ENCODE measurements around the gene ABHD2.
"Not testable (repeated sequence)": the region's sequence is repeated elsewhere in the genome, so short reads cannot be mapped to it uniquely, and the experiment has no call there.

ABHD2 gene

DNA sequence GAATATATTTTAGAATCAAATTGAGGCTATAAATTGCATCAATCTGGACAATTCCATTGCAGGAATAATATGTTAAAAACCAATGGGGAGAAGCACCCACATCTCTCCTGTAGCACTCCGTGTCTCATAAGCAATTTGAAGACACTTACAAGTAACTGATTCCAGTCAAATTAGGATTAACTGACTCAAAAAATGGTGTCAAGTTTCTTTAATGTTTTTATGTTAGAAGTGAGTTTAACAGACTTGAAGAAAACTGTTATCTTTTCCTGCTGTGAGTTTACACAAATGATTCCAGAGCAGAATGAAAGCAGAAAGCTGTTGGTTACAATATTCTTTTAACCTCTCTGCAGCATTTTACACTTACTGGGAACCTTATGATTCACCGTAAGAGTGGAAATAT, 109.9 kb downstream of the ABHD2 start:
- no peak for DNase-seq

GRCh38 chr15:89198934-89199333, 110.7 kb downstream of the ABHD2 start:
- DNase-seq, result no peak

DNA sequence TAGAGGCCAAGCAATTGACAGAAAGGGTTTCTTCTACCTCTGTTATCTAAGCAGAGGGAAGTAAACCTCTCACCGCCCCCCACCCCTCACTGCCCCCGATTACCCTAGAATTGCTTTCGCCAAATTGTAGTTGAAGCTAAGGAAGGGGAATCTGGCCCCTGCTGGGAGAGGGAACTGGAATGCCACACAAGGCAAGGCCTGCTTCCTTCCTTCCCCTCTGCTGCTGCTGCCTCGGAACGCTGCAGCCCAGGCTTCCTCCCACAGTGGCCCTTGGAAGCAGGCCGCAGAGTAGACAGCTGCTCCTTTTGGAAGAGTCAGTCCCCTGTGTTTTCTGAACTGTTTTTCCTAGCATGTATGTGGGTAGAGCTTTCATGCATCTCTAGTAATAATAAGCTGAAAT, 111.5 kb downstream of the ABHD2 start:
- DNase-seq, result no peak

- DNase-seq, result no peak
These were observed 111.9 kb downstream of the ABHD2 start for GRCh38 chr15:89200182-89200581.

DNA sequence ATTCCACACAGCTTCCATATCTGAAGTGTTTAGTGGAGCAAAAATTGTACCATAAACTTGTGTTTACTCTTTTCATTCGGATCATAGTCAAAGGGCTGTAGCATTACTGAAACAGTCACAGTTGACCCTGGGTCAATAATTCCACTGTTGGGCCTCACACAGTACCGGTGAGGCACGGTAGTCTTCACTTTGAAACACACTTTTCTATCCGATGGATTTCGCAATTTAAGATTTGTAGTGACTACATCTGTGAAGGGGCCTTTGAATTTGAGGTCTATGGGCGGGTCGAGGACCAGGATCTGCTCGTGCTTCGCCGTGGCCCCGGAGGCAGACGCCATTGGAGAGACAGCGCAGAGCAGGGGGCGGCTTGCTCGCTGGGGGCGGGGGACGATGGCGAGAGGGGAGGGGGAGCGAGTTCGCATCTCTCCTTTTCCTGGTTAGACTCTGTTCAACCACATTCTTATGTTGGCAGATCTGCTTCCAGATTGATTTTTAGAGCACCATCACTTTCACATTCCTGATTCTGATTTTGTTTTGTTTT, 113.3 kb downstream of the ABHD2 start:
- DNase-seq, result no peak

GRCh38 chr15:89203705-89204273, 115.5 kb downstream of the ABHD2 start:
- DNase-seq, result peak; percentile 85

GRCh38 chr15:89205991-89206585, 117.8 kb downstream of the ABHD2 start:
- no peak for DNase-seq

DNA sequence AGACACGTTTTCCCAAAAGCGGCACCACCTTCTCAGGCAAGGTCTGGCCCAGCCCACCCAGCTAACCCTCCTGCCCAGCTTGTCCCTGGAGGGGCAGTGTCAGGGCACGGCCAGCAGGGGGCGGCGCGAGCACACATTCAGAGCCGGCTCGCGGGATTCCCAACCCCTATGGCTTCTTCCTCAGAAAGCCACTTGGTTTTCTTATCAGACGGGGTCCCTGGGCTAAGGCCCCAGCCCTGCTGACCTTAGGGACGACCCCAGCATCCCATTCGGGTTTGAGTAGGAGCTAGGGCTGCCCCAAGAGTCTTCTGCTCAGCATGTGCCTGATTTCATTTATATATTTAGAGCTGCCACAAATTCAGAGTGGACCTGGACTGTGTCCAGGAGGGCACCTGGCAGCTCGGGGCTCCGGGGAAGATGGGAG, 118.7 kb downstream of the ABHD2 start:
- peak; percentile 79 for DNase-seq

GRCh38 chr15:89208256-89208655, 120.0 kb downstream of the ABHD2 start:
- no peak for DNase-seq

DNA sequence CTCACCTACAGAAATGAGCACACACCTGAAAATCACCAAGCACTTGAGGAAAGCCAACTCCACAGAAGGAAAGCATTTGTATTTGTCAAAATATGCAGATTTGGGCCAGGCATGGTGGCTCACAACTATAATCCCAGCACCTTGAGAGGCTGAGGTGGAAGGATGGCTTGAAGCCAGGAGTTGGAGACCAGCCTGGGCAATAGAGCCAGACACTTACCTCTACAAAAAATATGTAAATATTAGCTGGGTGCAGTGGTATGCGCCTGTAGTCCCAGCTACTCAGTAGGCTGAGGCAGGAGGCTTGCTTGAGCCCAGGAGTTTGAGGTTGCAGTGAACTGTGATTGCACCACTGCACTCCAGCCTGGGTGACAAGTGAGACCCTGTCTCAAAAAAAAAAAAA, 120.8 kb downstream of the ABHD2 start:
- DNase-seq, result no peak

DNA sequence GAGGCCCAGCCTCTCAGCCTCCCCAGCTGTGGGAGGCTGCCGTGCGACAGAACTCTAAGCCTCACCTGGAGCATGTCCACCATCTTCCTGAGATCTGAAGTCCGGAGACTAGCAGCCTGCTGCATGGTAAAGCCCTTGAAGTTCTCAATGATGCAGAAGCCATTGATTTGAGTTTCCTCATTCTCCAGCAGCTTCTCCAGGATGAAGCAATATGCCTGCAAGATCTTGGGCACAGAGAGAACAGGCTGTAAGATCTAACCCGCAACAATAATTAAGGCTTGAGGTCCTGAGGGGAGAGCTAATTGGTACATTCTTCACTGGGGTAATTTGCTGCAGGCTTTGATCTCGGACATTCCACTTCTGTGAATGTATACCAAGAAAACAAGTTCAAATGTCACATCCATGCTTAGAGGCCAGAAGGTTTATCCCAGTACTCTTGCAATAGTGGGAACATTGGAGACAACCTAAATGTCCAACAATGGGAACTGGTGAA, 123.5 kb downstream of the ABHD2 start:
- no peak for DNase-seq

- DNase-seq, result no peak
These were observed 127.4 kb downstream of the ABHD2 start for GRCh38 chr15:89215627-89216026.

- no peak for DNase-seq
These were observed 128.8 kb downstream of the ABHD2 start for GRCh38 chr15:89217031-89217430.

DNA sequence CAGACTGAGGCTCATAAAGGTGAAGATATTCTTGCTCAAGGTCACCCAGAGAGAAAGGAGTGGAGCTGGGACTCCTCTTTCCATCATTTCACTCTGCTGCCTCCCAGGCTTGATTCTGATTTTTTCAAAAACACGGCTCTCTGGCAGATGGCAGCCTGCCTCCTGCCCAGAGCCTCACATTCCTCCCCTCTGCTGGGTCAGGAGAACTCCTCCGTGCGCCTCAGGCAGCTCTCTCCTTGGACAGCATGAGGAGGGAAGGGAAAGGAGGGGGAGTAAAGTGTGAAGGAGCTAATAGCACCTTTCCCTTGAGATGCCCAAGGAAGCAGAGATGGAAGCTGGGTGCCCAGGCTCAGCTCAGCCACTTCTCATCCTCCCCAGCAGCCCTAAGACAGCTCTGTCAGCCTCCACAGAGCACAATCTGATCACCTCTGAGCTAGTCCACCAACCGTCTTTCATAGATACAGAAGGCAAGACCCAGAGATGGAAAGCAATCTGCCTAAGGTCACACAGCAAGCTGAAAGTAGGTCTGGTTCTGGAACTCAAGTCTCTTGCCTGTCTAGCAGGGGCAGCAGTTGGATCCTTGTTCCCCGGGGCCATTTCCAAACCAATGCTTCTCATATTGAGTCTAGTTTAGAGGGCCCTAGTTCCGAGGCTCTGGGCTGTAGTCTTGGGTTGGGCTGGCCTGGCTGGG, 129.6 kb downstream of the ABHD2 start:
- DNase-seq, result no peak

DNA sequence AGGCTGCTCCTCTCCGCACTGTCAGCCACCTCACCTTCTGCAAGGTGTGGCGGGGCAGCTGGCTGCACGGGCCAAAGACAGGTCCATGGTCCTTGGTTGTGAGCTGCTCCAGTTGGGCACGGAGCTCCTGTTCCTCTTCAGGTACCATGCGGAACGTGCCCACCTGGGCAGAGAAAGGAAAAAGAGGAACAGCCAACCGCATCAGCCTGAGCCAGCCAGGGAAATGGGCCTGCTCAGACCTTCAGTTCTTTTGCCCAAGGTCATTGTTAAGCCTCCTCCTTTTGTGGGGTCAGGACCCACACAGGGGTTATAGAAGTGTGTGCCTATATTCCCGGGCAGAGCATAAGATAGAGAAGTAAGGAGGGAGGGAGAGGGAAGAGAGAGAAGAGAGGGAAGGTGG, 130.3 kb downstream of the ABHD2 start:
- no peak for DNase-seq

GRCh38 chr15:89221543-89221942, 133.3 kb downstream of the ABHD2 start, which contains the start of gene RLBP1:
RLBP1 (minus strand) TSS chr15:89221579; CDS start chr15:89218975, 2,604 bp downstream.
- no peak for DNase-seq

- DNase-seq, result no peak
These were observed 137.3 kb downstream of the ABHD2 start for GRCh38 chr15:89225588-89225987.

GRCh38 chr15:89226359-89227221, 138.3 kb downstream of the ABHD2 start:
- no peak for DNase-seq

DNA sequence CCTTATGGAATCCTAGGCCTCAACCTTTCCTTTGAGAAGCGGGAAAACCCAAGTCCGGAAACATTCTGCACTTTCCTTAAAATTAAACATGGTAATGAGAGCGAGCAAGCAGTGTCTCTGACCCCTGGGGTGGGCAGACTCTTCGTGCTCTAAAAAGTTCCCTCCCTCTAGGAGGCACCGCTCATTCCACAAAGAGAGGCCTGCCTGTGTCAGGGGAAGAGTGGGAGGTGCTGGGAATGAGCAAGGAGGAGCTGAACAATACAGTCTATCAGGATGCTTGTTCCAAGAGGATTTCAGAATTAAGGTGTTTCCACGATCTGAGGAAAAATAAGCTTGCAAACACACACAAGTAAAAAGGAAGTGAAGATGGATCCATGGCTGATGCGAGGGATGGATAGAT, 139.2 kb downstream of the ABHD2 start:
- DNase-seq, result no peak

GRCh38 chr15:89230277-89230676, 142.0 kb downstream of the ABHD2 start:
- no peak for DNase-seq

DNA sequence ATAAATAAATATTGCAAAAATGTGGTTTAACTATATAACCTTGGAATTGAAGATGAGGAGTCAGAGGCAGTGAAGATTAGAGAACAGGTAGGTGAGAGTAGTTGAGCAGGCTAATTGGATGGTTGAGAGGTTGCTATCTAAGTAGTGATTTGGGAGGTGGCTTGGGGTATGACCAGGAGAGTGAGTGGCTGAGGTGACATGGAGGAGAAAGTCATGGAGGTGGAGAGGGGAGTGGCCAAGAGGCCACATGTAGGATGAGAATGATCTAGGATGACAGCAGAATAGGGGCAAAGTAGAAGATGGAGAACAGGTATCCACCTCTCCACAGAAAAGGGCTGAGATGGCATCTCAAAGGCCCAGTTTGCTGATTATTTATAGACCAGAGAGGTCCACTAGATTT, 143.6 kb downstream of the ABHD2 start:
- DNase-seq, result no peak

GRCh38 chr15:89239883-89240810, 151.9 kb downstream of the ABHD2 start:
- DNase-seq, result not testable (repeated sequence)
